Fibroblast of villous mesenchyme (primary cell): ENCODE results near the gene NCL. TPM values are rescaled to one million over a fixed set of nuclear protein-coding genes. Genes with fewer than 3 reads are reported as not detected.

Experiments used
- DNase-seq: peaks from one replicate; pipeline ENCODE4 v3.0.0-alpha.2; 2010; ENCODE audit warnings: low read depth
- H3K4me3 ChIP-seq: 2 replicates; pipeline ENCODE4 v1.5.1; 2011; ENCODE audit warnings: low read depth, mild to moderate bottlenecking, low read length
- CTCF ChIP-seq: IDR thresholded peaks from 2 replicates; pipeline ENCODE4 v1.5.1; 2012; ENCODE audit warnings: low read depth, mild to moderate bottlenecking, low read length; ENCODE audit not compliant: insufficient read depth
- total RNA-seq: library from RNA; depleted of rRNA; stranded (reverse); fragments of >200 nt; gene quantifications from 2 replicates; pipeline ENCODE4 v1.2.3, GENCODE V29; 2012

The NCL gene
- total RNA-seq, 1 donor, result 103 TPM

GRCh38 chr2:231425291-231425810 lies 38.9 kb downstream of the NCL start:
- no peak for TF ChIP-seq CTCF
- no peak overlapping the region for H3K4me3 ChIP-seq
- no peak for DNase-seq

- DNase-seq, result no peak
- H3K4me3 ChIP-seq, result no peak overlapping the region
- no peak for TF ChIP-seq CTCF
Measured at GRCh38 chr2:231423176-231423575, 41.1 kb downstream of the NCL start.

GRCh38 chr2:231422056-231422455 lies 42.2 kb downstream of the NCL start:
- DNase-seq, result no peak
- no peak for TF ChIP-seq CTCF
- H3K4me3 ChIP-seq, result no peak overlapping the region

- DNase-seq, result no peak
- H3K4me3 ChIP-seq, result no peak overlapping the region
- TF ChIP-seq CTCF, result no peak
Measured at GRCh38 chr2:231421051-231421580, 43.2 kb downstream of the NCL start.

- no peak for DNase-seq
Measured at GRCh38 chr2:231418820-231419640, 45.3 kb downstream of the NCL start.

GRCh38 chr2:231415029-231415428 lies 49.3 kb downstream of the NCL start:
- DNase-seq, result no peak
- H3K4me3 ChIP-seq, result no peak overlapping the region
- no peak for TF ChIP-seq CTCF

More at GRCh38 chr2:231418820-231419640, 45.3 kb downstream of the NCL start:
- H3K4me3 ChIP-seq, result no peak overlapping the region
- TF ChIP-seq CTCF, result no peak
